HG03378 (cell line): ENCODE data around the gene MEX3A.

ENCODE experiments used
- ATAC-seq: cut with Tn5 transposase; IDR thresholded peaks from one replicate; pipeline ENCODE4 v1.9.1; 2021; ENCODE audit warnings: mild to moderate bottlenecking, moderate library complexity; ENCODE audit not compliant: unreplicated experiment

MEX3A gene

GRCh38 chr1:156104065-156104810 lies 22.0 kb upstream of the MEX3A start:
- ATAC-seq: no peak

GRCh38 chr1:156103521-156103947 lies 21.3 kb upstream of the MEX3A start:
- no peak for ATAC-seq

- no peak for ATAC-seq
Measured at GRCh38 chr1:156102633-156103511, 20.6 kb upstream of the MEX3A start.

- no peak for ATAC-seq
Measured at GRCh38 chr1:156101880-156102279, 19.6 kb upstream of the MEX3A start.

GRCh38 chr1:156100205-156100995 lies 18.1 kb upstream of the MEX3A start:
- no peak for ATAC-seq

- ATAC-seq: no peak
Measured at GRCh38 chr1:156099282-156099681, 17.0 kb upstream of the MEX3A start.

- no peak for ATAC-seq
Measured at GRCh38 chr1:156098784-156099183, 16.5 kb upstream of the MEX3A start.

- no peak for ATAC-seq
Measured at GRCh38 chr1:156097499-156098178, 15.4 kb upstream of the MEX3A start.

GRCh38 chr1:156096640-156097391 lies 14.6 kb upstream of the MEX3A start:
- peak; percentile 52 for ATAC-seq

- no peak for ATAC-seq
Measured at GRCh38 chr1:156095906-156096508, 13.7 kb upstream of the MEX3A start.

GRCh38 chr1:156091610-156092009 lies 9.3 kb upstream of the MEX3A start:
- ATAC-seq: no peak

- ATAC-seq: peak; percentile 60
Measured at GRCh38 chr1:156090840-156091188, 8.5 kb upstream of the MEX3A start.

GRCh38 chr1:156090138-156090839 lies 8.0 kb upstream of the MEX3A start:
- ATAC-seq: no peak

GRCh38 chr1:156089704-156090103 lies 7.4 kb upstream of the MEX3A start:
- no peak for ATAC-seq

- ATAC-seq: no peak
Measured at GRCh38 chr1:156086256-156086662, 4.0 kb upstream of the MEX3A start.

GRCh38 chr1:156083800-156084790 lies 1.8 kb upstream of the MEX3A start:
- ATAC-seq: no peak

GRCh38 chr1:156081917-156082308 lies 352 bp downstream of the MEX3A start:
- no peak for ATAC-seq
